ENCODE data around the gene CEP290.
A peak's percentile ranks its signal among the peaks of the same experiment; 100 is the strongest.

The CEP290 gene

GRCh38 chr12:88141774-88142609, at the start of gene CEP290, which contains the start of gene TMTC3:
TSS of gene CEP290 (minus strand) at chr12:88142088. CDS start at chr12:88141307, 781 bp downstream.
TSS of gene TMTC3 (plus strand) at chr12:88142307. CDS start at chr12:88148316, 6,009 bp downstream.
- DNase-seq (ENCODE audit: low read depth in 2 of 2), result peak; percentile 78 to 82

GRCh38 chr12:88188180-88188579, 46.3 kb upstream of the CEP290 start:
- DNase-seq (ENCODE audit: low read depth in 2 of 2), result no peak

- DNase-seq (ENCODE audit: low read depth in 2 of 2), result no peak
Measured at GRCh38 chr12:88187571-88187970, 45.7 kb upstream of the CEP290 start.

GRCh38 chr12:88185988-88186387, 44.1 kb upstream of the CEP290 start:
- no peak for DNase-seq (ENCODE audit: low read depth in 2 of 2)

- no peak for DNase-seq (ENCODE audit: low read depth in 2 of 2)
Measured at GRCh38 chr12:88185279-88185678, 43.4 kb upstream of the CEP290 start.

GRCh38 chr12:88184196-88184595, 42.3 kb upstream of the CEP290 start:
- DNase-seq (ENCODE audit: low read depth in 2 of 2), result no peak

- no peak for DNase-seq (ENCODE audit: low read depth in 2 of 2)
Measured at GRCh38 chr12:88182416-88182815, 40.5 kb upstream of the CEP290 start.

GRCh38 chr12:88181881-88182280, 40.0 kb upstream of the CEP290 start:
- DNase-seq (ENCODE audit: low read depth in 2 of 2), result no peak

- DNase-seq (ENCODE audit: low read depth in 2 of 2), result no peak
Measured at GRCh38 chr12:88179436-88180014, 37.6 kb upstream of the CEP290 start.

GRCh38 chr12:88175544-88175943, 33.7 kb upstream of the CEP290 start:
- DNase-seq (ENCODE audit: low read depth in 2 of 2), result no peak

- DNase-seq (ENCODE audit: low read depth in 2 of 2), result no peak
Measured at GRCh38 chr12:88172844-88173407, 31.0 kb upstream of the CEP290 start.

GRCh38 chr12:88167384-88167783, 25.5 kb upstream of the CEP290 start:
- DNase-seq (ENCODE audit: low read depth in 2 of 2), result no peak

- no peak for DNase-seq (ENCODE audit: low read depth in 2 of 2)
Measured at GRCh38 chr12:88166179-88166578, 24.3 kb upstream of the CEP290 start.

- no peak for DNase-seq (ENCODE audit: low read depth in 2 of 2)
Measured at GRCh38 chr12:88163371-88163770, 21.5 kb upstream of the CEP290 start.

GRCh38 chr12:88156075-88156654, 14.3 kb upstream of the CEP290 start:
- DNase-seq (ENCODE audit: low read depth in 2 of 2), result no peak

- DNase-seq (ENCODE audit: low read depth in 2 of 2), result no peak
Measured at GRCh38 chr12:88153959-88154358, 12.1 kb upstream of the CEP290 start.

- DNase-seq (ENCODE audit: low read depth in 2 of 2), result no peak
Measured at GRCh38 chr12:88150063-88150462, 8.2 kb upstream of the CEP290 start.

- DNase-seq (ENCODE audit: low read depth in 2 of 2), result no peak
Measured at GRCh38 chr12:88145567-88146505, 3.9 kb upstream of the CEP290 start.

GRCh38 chr12:88144546-88145468, 2.9 kb upstream of the CEP290 start:
- DNase-seq (ENCODE audit: low read depth in 2 of 2), result no peak

- DNase-seq (ENCODE audit: low read depth in 2 of 2), result no peak
Measured at GRCh38 chr12:88144037-88144436, 2.1 kb upstream of the CEP290 start.
